HepG2 (cell line): ENCODE measurements around the gene SIRT1. TPM values are rescaled to one million over a fixed set of nuclear protein-coding genes. Genes with fewer than 3 reads are reported as not detected.
"Not testable (repeated sequence)": the region's sequence is repeated elsewhere in the genome, so short reads cannot be mapped to it uniquely, and the experiment has no call there.

Experiments used
- ATAC-seq: fragments of 200-7000 bp; cut with Tn5 transposase; 3 replicates; pipeline ENCODE4 v1.9.1; 2020; ENCODE audit warnings: mild to moderate bottlenecking, moderate library complexity
- BruUV-seq: library from RNA; stranded (reverse); fragments of 400-500 nt; replicated peaks from 2 replicates; lab custom pipeline; 2021; lab: Mats Ljungman, UMichigan
- CTCF ChIA-PET: fragments of 300-600 bp; formaldehyde crosslinking; extraction: SDS; loops from one replicate; lab custom pipeline; 2021; ENCODE audit warnings: low total read pairs, inconsistent platforms, low intra/inter-chr PET ratio; lab: Yijun Ruan, JAX
- POLR2A ChIA-PET: fragments of 350-600 bp; sonication (Branson Sonifier 250); formaldehyde crosslinking; loops from one replicate; lab custom pipeline; 2020; ENCODE audit warnings: antibody characterized with exemption, inconsistent platforms; lab: Yijun Ruan, JAX
- DNase-seq: peaks from one replicate; pipeline ENCODE4 v3.0.0-alpha.2; 2015; ENCODE audit warnings: low spot score
- FAIRE-seq: peaks from 3 replicates; lab custom pipeline; 2011; peaks lifted over from hg19 to GRCh38; lab: Jason Lieb, UNC
- H2AFZ ChIP-seq: one replicate; pipeline ENCODE4 v1.6.1; 2011; ENCODE audit warnings: low read length, inconsistent platforms
- H3K27ac ChIP-seq: fragments of 300-600 bp; 3 replicates; pipeline ENCODE4 v1.8.0; 2011; ENCODE audit warnings: mixed run types, mild to moderate bottlenecking, mixed read lengths, low read length, inconsistent platforms; ENCODE audit not compliant: insufficient read depth; ENCODE audit errors: extremely low read length
- H3K27me3 ChIP-seq, 2 experiments: fragments of 200-600 bp in 1 of 2; 2 replicates in 1 of 2; 3 replicates in 1 of 2; pipeline versions ENCODE4 v1.6.0 to v1.8.0; 2011; ENCODE audit warnings: low read length in 2 of 2, mild to moderate bottlenecking in 2 of 2, moderate library complexity in 2 of 2, inconsistent platforms in 1 of 2; ENCODE audit not compliant: insufficient read depth in 2 of 2, control insufficient read depth in 1 of 2
- H3K36me3 ChIP-seq, 2 experiments: fragments of 200-600 bp in 1 of 2; replicated peaks in 1 of 2; 2 replicates in 1 of 2; 3 replicates in 1 of 2; pipeline versions ENCODE4 v1.5.1 to v1.8.0; 2011; ENCODE audit warnings: low read length in 2 of 2, inconsistent platforms in 1 of 2; ENCODE audit not compliant: insufficient read depth in 2 of 2, control insufficient read depth in 1 of 2
- H3K4me1 ChIP-seq: 2 replicates; pipeline ENCODE4 v1.5.1; 2012; ENCODE audit warnings: low read length, inconsistent platforms; ENCODE audit not compliant: insufficient read depth
- H3K4me2 ChIP-seq: 2 replicates; pipeline ENCODE4 v1.6.0; 2011; ENCODE audit warnings: low read depth, low read length, inconsistent platforms
- H3K4me3 ChIP-seq, 3 experiments: fragments of 200-600 bp in 1 of 3; sonication (generic), shearing (Covaris generic) in 1 of 3; replicated peaks in 1 of 3; 2 replicates each; pipeline ENCODE4 v1.5.1; 2011 to 2016; ENCODE audit warnings: low read length in 3 of 3, inconsistent platforms in 2 of 3, low read depth in 2 of 3, mild to moderate bottlenecking in 2 of 3, control low read depth in 1 of 3, mixed read lengths in 1 of 3; ENCODE audit not compliant: insufficient read depth in 1 of 3
- H3K79me2 ChIP-seq: one replicate; pipeline ENCODE4 v1.6.1; 2011; ENCODE audit warnings: low read length, inconsistent platforms; ENCODE audit not compliant: insufficient read depth
- H3K9ac ChIP-seq: 2 replicates; pipeline ENCODE4 v1.6.0; 2011; ENCODE audit warnings: mild to moderate bottlenecking, low read depth, low read length, inconsistent platforms; ENCODE audit not compliant: insufficient read depth
- H3K9me3 ChIP-seq: 2 replicates; pipeline ENCODE4 v1.5.1; 2012; ENCODE audit warnings: mild to moderate bottlenecking, low read length
- H4K20me1 ChIP-seq: 2 replicates; pipeline ENCODE4 v1.6.0; 2011; ENCODE audit warnings: inconsistent platforms, mild to moderate bottlenecking, low read length, moderate library complexity; ENCODE audit not compliant: insufficient read depth
- KDM6A ChIP-seq: IDR thresholded peaks from 2 replicates; pipeline ENCODE4 v1.6.1; 2016; ENCODE audit warnings: low read depth
- NONO ChIP-seq, 2 experiments: fragments of 450-650 bp in 1 of 2; sonication (generic) in 1 of 2; formaldehyde crosslinking in 1 of 2; IDR thresholded peaks in 1 of 2; conservative IDR thresholded peaks in 1 of 2; 2 replicates each; pipeline versions ENCODE4 v1.6.1 to v1.8.0; 2017 to 2022; ENCODE audit warnings: mild to moderate bottlenecking in 1 of 2, missing genetic modification reagents in 1 of 2, moderate library complexity in 1 of 2
- RARA ChIP-seq: IDR thresholded peaks from 2 replicates; pipeline ENCODE4 v1.6.1; 2016; ENCODE audit warnings: missing genetic modification reagents, missing compliant biosample characterization
- STAG1 ChIP-seq: sonication (generic); formaldehyde crosslinking; IDR thresholded peaks from 2 replicates; pipeline ENCODE4 v1.4.0; 2020; ENCODE audit warnings: missing genetic modification reagents
- WGBS: methylation state at CpG from one replicate; pipeline ENCODE4 v1.1.6; 2017; ENCODE audit warnings: low lambda C conversion rate; 5-methylcytosine and 5-hydroxymethylcytosine counted together
- in situ Hi-C: cut with HindIII; loops from 2 replicates; pipeline ENCODE4 v1.10.0; 2017; ENCODE audit warnings: low pct_unique_long_range_greater_than_20kb; ENCODE audit not compliant: extremely low pct_ligation_motif_present
- intact Hi-C: fragments of 100-400 bp; cut with micrococcal nuclease; formaldehyde crosslinking; loops from one replicate; pipeline ENCODE4 v1.10.0; 2022; ENCODE audit not compliant: unreplicated experiment
- polyA plus RNA-seq, 8 experiments: library from polyadenylated mRNA; depleted of rRNA in 3 of 8; stranded (reverse) in 7 of 8; unstranded in 1 of 8; fragments of >200 nt; fragmentation: Illumina TruSeq in 4 of 8; extraction: Trizol in 4 of 8; gene quantifications; 2 replicates each; pipeline versions ENCODE4 v1.2.1 to v1.2.3, GENCODE V29; 2011 to 2016; ENCODE audit warnings: low read depth in 4 of 8, missing spikeins in 1 of 8, mixed read lengths in 1 of 8; ENCODE audit not compliant: insufficient read depth in 1 of 8
- total RNA-seq, 5 experiments: library from RNA; depleted of rRNA; stranded (reverse); fragments of >200 nt; fragmentation: Illumina TruSeq; extraction: Trizol; gene quantifications; 2 replicates each; pipeline ENCODE4 v1.2.3, GENCODE V29; 2016; ENCODE audit warnings: low read depth in 1 of 5

SIRT1 gene
- total and polyA plus RNA-seq, 2 of the 13 experiments (the other 11 are each of a cell fraction or from before 2014, with no cell fraction given), result 9.4 to 10.2 TPM

- H3K27me3 ChIP-seq, H3K9me3 ChIP-seq, intact Hi-C loops, DNase-seq, H4K20me1 ChIP-seq, FAIRE-seq, H3K4me2 ChIP-seq, in situ Hi-C loops, ATAC-seq, H3K27ac ChIP-seq, BruUV-seq, H3K36me3 ChIP-seq, POLR2A ChIA-PET, H3K9ac ChIP-seq, H2AFZ ChIP-seq, CTCF ChIA-PET, H3K4me3 ChIP-seq: not testable (repeated sequence)
- H3K4me1 ChIP-seq, result peaks cover 31% of the 10 kb centered on the region
- 93% methylated on average over 12 of the region's 12 CpGs for WGBS
- H3K79me2 ChIP-seq, result peaks cover 24% of the 10 kb centered on the region
Observed at GRCh38 chr10:67839511-67839910, 44.9 kb upstream of the SIRT1 start.

- intact Hi-C loops (no loop called here), in situ Hi-C loops (no loop called here)
- Histone ChIP-seq H3K4me2 (no peak overlapping the region), H3K9ac (no peak overlapping the region), H3K27me3 (no peaks in the 10 kb centered on the region; a peak in 1 of 5 replicates), H2AFZ (no peak overlapping the region), H3K4me1 (peaks cover 31% of the 10 kb centered on the region), H3K79me2 (peaks cover 21% of the 10 kb centered on the region), H3K36me3 (no peaks in the 10 kb centered on the region), H3K4me3 (no peak overlapping the region), H4K20me1 (no peaks in the 10 kb centered on the region), H3K9me3 (0 out of 2 replicates have a peak, but pooled peaks cover 10% of the 10 kb centered on the region), H3K27ac (no peak overlapping the region)
- POLR2A ChIA-PET, result no interaction called here
- CTCF ChIA-PET, result no interaction called here
- FAIRE-seq (no peak), DNase-seq (no peak), ATAC-seq (no peak)
- TF ChIP-seq KDM6A (CRISPR knock-in tag) (no peak), STAG1 (CRISPR knock-in tag) (no peak), RARA (CRISPR knock-in tag) (no peak), NONO (IDR thresholded peaks at IDR 0.05) (no peak), NONO (CRISPR knock-in tag; conservative IDR thresholded peaks at IDR 0.05) (no peak)
- 98% methylated on average over 3 of the region's 3 CpGs for WGBS
- no TSS peak for BruUV-seq
Observed at GRCh38 chr10:67839951-67840350, 44.5 kb upstream of the SIRT1 start.
